LNCAP (cell line): ENCODE data around the gene C10orf62.

Experiments
- TF ChIP-seq, protein P1 (sequence below): fragments of 450-650 bp; IDR thresholded peaks from 2 replicates; pipeline ENCODE4 v1.5.1; 2017; ENCODE audit warnings: mild to moderate bottlenecking

Gene C10orf62

DNA sequence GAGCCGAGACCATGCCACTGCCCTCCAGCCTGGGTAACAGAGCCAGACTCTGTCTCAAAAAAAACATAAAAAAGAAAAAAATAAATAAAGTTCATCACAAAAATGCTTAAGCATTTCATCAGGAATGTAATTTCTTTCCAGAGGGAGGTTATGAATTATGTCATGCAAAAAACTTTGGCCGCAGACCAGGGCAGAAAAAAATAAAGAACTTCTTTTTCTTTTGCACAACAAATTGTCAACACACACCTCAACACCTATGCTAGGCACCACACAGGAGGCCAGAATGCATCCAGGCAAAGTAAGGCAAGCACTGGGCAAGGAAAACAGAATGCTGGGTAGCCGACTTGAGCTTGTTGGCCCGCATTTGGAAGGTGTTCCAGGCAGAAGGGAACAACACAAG is 3.9 kb downstream of the C10orf62 start:
- TF ChIP-seq, protein P1, sequence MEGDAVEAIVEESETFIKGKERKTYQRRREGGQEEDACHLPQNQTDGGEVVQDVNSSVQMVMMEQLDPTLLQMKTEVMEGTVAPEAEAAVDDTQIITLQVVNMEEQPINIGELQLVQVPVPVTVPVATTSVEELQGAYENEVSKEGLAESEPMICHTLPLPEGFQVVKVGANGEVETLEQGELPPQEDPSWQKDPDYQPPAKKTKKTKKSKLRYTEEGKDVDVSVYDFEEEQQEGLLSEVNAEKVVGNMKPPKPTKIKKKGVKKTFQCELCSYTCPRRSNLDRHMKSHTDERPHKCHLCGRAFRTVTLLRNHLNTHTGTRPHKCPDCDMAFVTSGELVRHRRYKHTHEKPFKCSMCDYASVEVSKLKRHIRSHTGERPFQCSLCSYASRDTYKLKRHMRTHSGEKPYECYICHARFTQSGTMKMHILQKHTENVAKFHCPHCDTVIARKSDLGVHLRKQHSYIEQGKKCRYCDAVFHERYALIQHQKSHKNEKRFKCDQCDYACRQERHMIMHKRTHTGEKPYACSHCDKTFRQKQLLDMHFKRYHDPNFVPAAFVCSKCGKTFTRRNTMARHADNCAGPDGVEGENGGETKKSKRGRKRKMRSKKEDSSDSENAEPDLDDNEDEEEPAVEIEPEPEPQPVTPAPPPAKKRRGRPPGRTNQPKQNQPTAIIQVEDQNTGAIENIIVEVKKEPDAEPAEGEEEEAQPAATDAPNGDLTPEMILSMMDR = no peak

DNA sequence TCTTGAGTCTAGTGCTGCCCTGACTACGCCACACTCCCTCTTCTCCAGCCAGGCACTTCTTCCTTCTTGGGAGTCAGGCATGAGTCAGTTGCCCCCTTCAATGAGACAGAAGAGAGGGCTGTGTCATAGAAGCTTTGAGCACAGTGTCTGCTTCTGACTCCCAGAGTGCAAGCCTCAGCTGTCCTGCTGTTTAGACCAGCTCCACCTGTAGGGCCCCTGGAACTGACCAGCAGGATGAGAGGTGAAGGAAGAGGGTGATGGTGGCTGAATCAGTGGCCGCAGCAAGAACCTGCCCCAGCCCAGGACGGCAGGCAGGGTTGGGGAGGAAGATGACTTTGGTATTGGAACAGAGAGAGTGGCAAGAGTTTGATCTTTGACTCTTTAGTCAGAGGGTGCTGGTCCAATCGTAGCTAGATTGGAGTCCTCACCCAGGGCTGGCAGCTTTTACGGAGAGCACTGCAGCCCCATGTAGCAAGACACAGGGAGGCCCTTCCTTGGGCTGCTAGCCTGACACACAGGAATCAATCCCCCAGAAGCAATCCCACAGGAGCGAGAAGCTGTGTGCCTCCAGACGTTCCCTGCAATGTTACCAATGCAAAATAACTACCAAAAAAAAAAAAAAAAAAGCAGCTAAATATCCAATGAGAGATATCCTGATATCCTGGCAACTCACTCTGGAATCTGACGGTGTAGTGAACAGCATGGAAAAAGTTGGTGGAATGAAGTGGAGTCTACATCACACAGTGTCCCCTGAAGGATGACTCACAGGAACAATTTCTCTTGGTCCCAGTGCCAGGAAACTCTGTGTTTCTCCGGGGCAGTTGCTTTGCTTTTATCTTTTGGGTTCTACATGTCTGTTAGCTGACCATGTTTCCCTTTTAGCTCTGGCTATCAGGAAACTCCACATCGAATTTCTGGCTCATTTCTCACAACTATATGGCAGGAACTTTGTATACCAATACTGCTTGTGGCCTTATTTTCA is 6.9 kb downstream of the C10orf62 start:
- TF ChIP-seq, protein P1 = no peak

DNA sequence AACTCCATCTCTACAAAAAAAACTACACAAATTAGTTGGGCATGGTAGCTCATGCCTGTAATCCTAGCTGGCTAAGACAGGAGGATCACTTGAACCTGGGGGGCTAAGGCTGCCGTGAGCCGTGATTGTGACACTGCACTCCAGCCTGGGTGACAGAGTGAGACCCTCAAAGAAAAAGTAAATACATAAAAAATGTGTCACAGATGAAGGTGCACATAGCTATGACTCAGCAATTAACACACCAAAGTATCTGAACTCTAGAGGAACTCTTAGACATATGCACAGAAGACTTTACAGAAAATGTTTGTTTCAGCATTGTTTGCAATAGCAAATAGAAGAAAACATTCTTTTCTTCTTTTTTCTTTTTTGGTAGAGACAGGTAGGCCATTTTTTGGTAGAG is 8.3 kb downstream of the C10orf62 start:
- TF ChIP-seq, protein P1 = no peak

DNA sequence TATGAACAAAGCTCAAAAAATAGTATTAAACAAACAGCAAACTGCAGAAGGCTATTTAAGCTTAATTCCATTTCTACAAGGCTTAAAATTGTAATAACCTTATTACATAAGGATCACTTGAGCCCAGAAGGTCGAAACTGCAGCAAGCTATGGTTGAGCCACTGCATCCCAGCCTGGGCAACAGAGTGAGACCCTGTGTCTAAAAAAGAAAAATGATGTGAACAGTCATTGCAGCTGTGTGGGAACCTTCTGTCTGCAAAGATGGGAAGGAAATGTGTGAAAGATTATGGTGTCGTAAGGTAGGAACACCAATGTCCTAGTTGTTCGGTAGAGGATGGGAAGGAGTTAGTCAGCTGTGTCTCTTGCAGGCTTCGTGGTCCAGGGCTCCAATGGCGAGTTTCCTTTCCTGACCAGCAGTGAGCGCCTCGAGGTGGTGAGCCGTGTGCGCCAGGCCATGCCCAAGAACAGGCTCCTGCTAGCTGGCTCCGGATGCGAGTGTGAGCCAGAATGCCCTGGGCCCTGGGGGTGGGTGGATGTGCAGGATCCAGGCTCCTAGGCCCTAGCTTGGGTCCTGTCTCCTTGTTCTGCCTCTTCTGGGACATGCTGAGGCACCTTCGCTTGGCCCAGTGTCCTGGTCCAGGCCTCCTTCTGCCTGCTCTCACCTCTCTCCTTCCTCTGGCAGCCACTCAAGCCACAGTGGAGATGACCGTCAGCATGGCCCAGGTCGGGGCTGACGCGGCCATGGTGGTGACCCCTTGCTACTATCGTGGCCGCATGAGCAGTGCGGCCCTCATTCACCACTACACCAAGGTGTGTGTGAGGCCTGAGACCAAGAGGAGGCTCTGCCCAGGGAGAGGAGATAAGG is 9.1 kb downstream of the C10orf62 start:
- TF ChIP-seq, protein P1 = no peak

DNA sequence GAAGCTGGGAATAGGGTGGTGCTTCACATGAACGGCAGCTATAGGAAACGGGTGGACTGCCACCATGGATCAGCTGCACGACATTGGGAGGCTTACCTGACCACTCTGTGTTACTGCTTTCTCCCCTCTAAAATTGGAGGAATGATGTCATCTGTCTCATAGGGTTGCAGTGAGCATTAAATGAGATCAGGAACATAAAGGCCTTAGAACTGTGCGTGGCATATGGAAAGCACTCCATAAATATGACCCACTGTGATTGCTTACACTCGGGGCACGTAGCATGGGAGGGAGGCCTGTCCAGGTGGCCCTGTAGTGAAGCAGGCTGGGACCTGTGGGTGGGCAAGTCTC is 9.7 kb downstream of the C10orf62 start:
- TF ChIP-seq, protein P1 = no peak

DNA sequence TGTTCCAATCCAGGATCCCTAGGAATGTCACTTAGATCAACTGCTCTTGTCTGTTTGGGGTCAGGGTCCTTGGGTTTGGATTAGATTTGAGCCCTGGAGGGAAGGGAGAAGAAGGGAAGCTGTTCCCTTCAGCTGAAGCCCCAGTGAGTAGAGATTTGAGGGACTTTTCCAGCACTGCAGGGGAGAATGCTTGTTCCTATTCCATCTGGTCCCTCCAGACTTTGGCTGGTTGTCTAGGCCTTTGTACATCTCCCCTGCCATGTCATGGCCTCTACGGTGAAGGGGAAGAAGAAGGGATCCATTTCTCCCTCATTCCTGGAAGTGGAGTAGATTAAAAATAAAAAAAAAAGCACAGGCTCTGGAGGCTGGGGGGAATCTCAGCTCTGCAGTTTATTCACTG is 11.1 kb downstream of the C10orf62 start:
- TF ChIP-seq, protein P1 = no peak

DNA sequence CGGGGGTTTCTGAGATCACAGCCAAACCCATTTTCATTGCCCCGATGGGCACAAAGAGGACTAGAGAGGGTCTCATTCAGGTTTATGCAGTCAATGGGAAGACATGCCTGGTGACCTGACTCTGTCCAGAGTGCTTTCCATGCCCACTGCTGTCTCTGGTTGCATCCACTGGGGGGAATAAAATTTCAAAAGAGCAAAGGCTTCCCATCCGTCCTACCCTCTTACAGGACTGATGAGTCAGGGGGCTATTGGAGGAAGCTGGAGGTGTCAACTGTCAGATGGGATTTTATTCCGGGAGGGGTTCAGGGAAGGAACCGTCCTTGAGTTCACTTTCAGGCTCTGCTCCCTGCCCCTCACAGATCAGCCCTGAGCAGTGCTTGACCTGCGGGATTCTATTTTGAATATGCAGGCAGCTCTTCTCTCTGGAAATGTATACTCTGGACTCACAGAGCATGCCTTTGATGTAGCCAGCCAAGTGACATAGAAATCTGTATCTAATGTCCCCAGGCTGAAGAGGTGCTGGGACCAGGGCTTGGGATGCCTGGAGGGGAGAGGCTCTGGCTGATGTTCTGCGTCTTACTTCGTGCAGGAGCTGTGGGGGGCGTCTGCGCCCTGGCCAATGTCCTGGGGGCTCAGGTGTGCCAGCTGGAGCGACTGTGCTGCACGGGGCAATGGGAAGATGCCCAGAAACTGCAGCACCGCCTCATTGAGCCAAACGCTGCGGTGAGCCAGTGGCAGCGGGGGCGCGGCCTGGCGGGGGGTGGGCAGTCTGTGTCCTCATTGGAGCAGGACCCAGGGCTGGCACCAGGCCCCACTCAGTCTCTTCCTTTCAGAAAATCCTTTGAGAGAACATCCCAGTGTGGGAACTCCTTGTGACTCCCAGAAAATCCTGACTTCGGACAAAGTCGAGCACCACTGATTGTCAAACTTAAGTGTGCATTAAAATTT is 12.0 kb downstream of the C10orf62 start:
- TF ChIP-seq, protein P1 = no peak
